Heart right ventricle (tissue), 16 donors: ENCODE measurements around the gene EDAR. TPM values are rescaled to one million over a fixed set of nuclear protein-coding genes. Genes with fewer than 3 reads are reported as not detected.

Source experiments
- ATAC-seq, 8 donors: fragments of 200-7000 bp; cut with Tn5 transposase; one replicate each; pipeline ENCODE4 v1.9.1; 2020; ENCODE audit warnings: mild to moderate bottlenecking in 8 of 8, moderate library complexity in 8 of 8, moderate number of reproducible peaks in 1 of 8
- DNase-seq, 2 donors: peaks; one replicate each; pipeline ENCODE4 v3.0.0-alpha.2; 2020
- H3K27ac ChIP-seq, 10 donors: fragments of 200-600 bp; sonication (generic) in 2 of 10; one replicate each; pipeline versions ENCODE4 v1.5.0 to v1.8.0; 2020 to 2022; ENCODE audit warnings: mild to moderate bottlenecking in 3 of 10
- H3K27me3 ChIP-seq, 7 donors: fragments of 200-600 bp; one replicate each; pipeline ENCODE4 v1.8.0; 2021 to 2022; ENCODE audit warnings: mild to moderate bottlenecking in 2 of 7
- H3K36me3 ChIP-seq, 9 donors: fragments of 200-600 bp; sonication (generic) in 1 of 9; one replicate each; pipeline versions ENCODE4 v1.5.0 to v1.8.0; 2020 to 2022; ENCODE audit warnings: mild to moderate bottlenecking in 2 of 9
- H3K4me1 ChIP-seq, 9 donors: fragments of 200-600 bp; sonication (generic) in 1 of 9; one replicate each; pipeline versions ENCODE4 v1.5.0 to v1.8.0; 2020 to 2022; ENCODE audit warnings: mild to moderate bottlenecking in 4 of 9
- H3K4me3 ChIP-seq, 10 donors: fragments of 200-600 bp; sonication (generic) in 2 of 10; one replicate each; pipeline versions ENCODE4 v1.5.0 to v1.8.0; 2020 to 2022; ENCODE audit warnings: mild to moderate bottlenecking in 7 of 10, moderate library complexity in 2 of 10
- H3K9me3 ChIP-seq, 11 donors: fragments of 200-600 bp in 10 of 11; sonication (generic) in 2 of 11; one replicate each; pipeline versions ENCODE4 v1.5.0 to v1.8.0; 2013 to 2022; ENCODE audit warnings: mild to moderate bottlenecking in 2 of 11, control low read depth in 1 of 11, moderate library complexity in 1 of 11
- WGBS, 2 donors: extraction: QIAGEN DNeasy Blood & Tissue Kit; methylation state at CpG; one replicate each; pipeline ENCODE4 v1.1.7; 2013; ENCODE audit warnings: inconsistent platforms in 1 of 2; 5-methylcytosine and 5-hydroxymethylcytosine counted together
- intact Hi-C, 10 donors: fragments of 100-400 bp; cut with DNase I; formaldehyde crosslinking; loops; one replicate each; pipeline versions ENCODE4 v1.11.1 to v1.14.2; 2022
- polyA plus RNA-seq, 2 donors: library from polyadenylated mRNA; stranded (reverse); fragments of 200-250 nt; gene quantifications; one replicate each; pipeline ENCODE4 v1.2.3, GENCODE V29; 2013
- total RNA-seq, 10 donors: library from RNA; stranded (reverse); fragmentation: NEBNext Ultra II Directional in 3 of 10; extraction: Animal tissue kit (Norgen Biotek cat#: 25700) in 3 of 10; gene quantifications; one replicate each; pipeline versions ENCODE4 v1.2.1 to v1.2.4, GENCODE V29; 2021 to 2023
- TF ChIP-seq, protein P1 (sequence below), 9 donors: fragments of 200-600 bp; sonication (generic) in 2 of 9; IDR thresholded peaks; one replicate each; pipeline versions ENCODE4 v1.5.0 to v1.8.0; 2021 to 2022; ENCODE audit warnings: antibody characterized with exemption in 9 of 9, mild to moderate bottlenecking in 5 of 9, moderate library complexity in 1 of 9
- donor health status: Arrhythmogenic right ventricular cardiomyopathy.
- donor health status: ischemic (EF 13 %, LVEDD 7.1; RV severe dilation, severe dysfunction).
- donor health status: healthy with polysubstance abuse.
- donor health status: DM: no; HTN: yes; CAD: no.
- donor health status: DM: no; HTN: no; CAD: no.
- donor health status: ischemic (EF 25% LVEDD 6.9; RV normal size, moderate dysfunction).
- donor health status: ischemic (EF 25% LVEDD 5.7; RV mildly dilated, moderate dysfunction).
- donor health status: healthy.
- donor health status: DM: yes; HTN: yes; CAD: no.
- donor health status: Ischemic cardiomyopathy.
- donor health status: ischemic (EF 35%, LVEDD 5.7; RV mildly dilated, moderate dysfunction).
- donor health status: nonischemic (EF 11% LVEDD 7.7; RV severe dilation, severe dysfunction).
- donor health status: DM: yes; HTN: yes; CAD: no.
- donor health status: PGD.
- donor health status: ischemic (EF 29% LVEDD 5.4; RV normal size, mild dysfunction).
- donor health status: nonischemic (EF 23%, LVEDD 6.1; RV moderate dilation, normal function).

The EDAR gene
- total and polyA plus RNA-seq, 12 donors: 0.07 to 0.34 TPM; not detected in 10

DNA sequence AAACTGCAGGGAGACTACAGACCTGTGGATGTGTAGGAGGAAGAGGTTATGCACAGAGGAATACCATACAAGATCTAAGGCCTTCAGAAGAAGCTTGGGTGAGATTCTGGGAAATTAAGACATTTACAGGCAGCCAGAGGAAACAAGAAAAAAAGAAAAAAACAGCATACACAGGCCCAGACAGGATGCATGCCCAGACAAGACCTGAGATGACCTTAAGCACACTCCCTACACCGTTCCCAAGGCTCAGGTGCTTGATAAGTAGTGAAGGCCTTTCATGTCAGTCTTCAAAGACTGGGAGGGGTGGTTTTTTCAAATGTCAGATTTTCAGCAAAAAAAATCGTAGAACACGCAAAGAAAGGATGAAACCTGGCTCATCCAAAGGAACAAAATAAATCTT, 119.5 kb downstream of the EDAR start:
- H3K27me3 ChIP-seq: no peaks in the 10 kb centered on the region
- ATAC-seq (no peak), DNase-seq (no peak)
- no peaks in the 10 kb centered on the region for H3K36me3 ChIP-seq
- TF ChIP-seq, protein P1, sequence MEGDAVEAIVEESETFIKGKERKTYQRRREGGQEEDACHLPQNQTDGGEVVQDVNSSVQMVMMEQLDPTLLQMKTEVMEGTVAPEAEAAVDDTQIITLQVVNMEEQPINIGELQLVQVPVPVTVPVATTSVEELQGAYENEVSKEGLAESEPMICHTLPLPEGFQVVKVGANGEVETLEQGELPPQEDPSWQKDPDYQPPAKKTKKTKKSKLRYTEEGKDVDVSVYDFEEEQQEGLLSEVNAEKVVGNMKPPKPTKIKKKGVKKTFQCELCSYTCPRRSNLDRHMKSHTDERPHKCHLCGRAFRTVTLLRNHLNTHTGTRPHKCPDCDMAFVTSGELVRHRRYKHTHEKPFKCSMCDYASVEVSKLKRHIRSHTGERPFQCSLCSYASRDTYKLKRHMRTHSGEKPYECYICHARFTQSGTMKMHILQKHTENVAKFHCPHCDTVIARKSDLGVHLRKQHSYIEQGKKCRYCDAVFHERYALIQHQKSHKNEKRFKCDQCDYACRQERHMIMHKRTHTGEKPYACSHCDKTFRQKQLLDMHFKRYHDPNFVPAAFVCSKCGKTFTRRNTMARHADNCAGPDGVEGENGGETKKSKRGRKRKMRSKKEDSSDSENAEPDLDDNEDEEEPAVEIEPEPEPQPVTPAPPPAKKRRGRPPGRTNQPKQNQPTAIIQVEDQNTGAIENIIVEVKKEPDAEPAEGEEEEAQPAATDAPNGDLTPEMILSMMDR (IDR thresholded peaks at IDR 0.05): no peak
- no peak overlapping the region for H3K4me3 ChIP-seq
- no peak overlapping the region for H3K27ac ChIP-seq
- H3K4me1 ChIP-seq: no peaks in the 10 kb centered on the region
- intact Hi-C loops: no loop called here
- peaks cover 0 to 36% (median 16%) of the 10 kb centered on the region in 11 donors for H3K9me3 ChIP-seq
- WGBS, 2 donors: 89 to 92% methylated on average over 3 of the region's 3 CpGs

- TF ChIP-seq, protein P1 (IDR thresholded peaks at IDR 0.05): no peak
- no peak for ATAC-seq
- Histone ChIP-seq H3K9me3 (peaks cover 0 to 36% (median 16%) of the 10 kb centered on the region in 11 donors), H3K4me1 (no peaks in the 10 kb centered on the region), H3K36me3 (no peaks in the 10 kb centered on the region), H3K4me3 (no peak overlapping the region), H3K27me3 (no peaks in the 10 kb centered on the region), H3K27ac (no peak overlapping the region)
- WGBS, 2 donors: 97 to 98% methylated on average over 1 of the region's 1 CpG
- intact Hi-C loops: no loop called here
- DNase-seq: no peak
Observed at GRCh38 chr2:108868911-108869310, 120.1 kb downstream of the EDAR start.

- DNase-seq (no peak), ATAC-seq (no peak)
- H3K4me1 ChIP-seq: no peaks in the 10 kb centered on the region
- TF ChIP-seq, protein P1 (IDR thresholded peaks at IDR 0.05): no peak
- no peaks in the 10 kb centered on the region for H3K36me3 ChIP-seq
- peaks cover 0 to 30% (median 16%) of the 10 kb centered on the region in 11 donors for H3K9me3 ChIP-seq
- no peak overlapping the region for H3K4me3 ChIP-seq
- H3K27me3 ChIP-seq: no peaks in the 10 kb centered on the region
- intact Hi-C loops: no loop called here
- no peak overlapping the region for H3K27ac ChIP-seq
Observed at GRCh38 chr2:108866041-108866440, 123.0 kb downstream of the EDAR start.

GRCh38 chr2:108858894-108859293, 130.1 kb downstream of the EDAR start:
- no peaks in the 10 kb centered on the region for H3K36me3 ChIP-seq
- DNase-seq (no peak), ATAC-seq (no peak)
- no peaks in the 10 kb centered on the region for H3K4me1 ChIP-seq
- 85 to 98% methylated on average over 3 of the region's 3 CpGs for WGBS, 2 donors
- peaks cover 0 to 4% (median 0%) of the 10 kb centered on the region in 11 donors for H3K9me3 ChIP-seq
- no peak overlapping the region for H3K27ac ChIP-seq
- TF ChIP-seq, protein P1 (IDR thresholded peaks at IDR 0.05): no peak
- no peaks in the 10 kb centered on the region for H3K27me3 ChIP-seq
- no peak overlapping the region for H3K4me3 ChIP-seq
- intact Hi-C loops: loop anchor here in 6 of 10 donors (5.0 to 10.0 kb wide), 4 partner anchors 123 to 136 kb away; partner anchors contain the start of gene EDAR (in 3 of the 6)
